DOHH2 (cell line): ENCODE measurements around the gene SPRR2B.

Source experiments
- EZH2phosphoT487 ChIP-seq: fragments of 200-600 bp; sonication (generic); IDR thresholded peaks from 2 replicates; pipeline ENCODE4 v1.6.1; 2017; ENCODE audit warnings: borderline replicate concordance, mild to moderate bottlenecking, antibody characterized with exemption, low read length, moderate library complexity, mixed read lengths
- TF ChIP-seq, protein P1 (sequence below): fragments of 200-600 bp; sonication (generic); IDR thresholded peaks from one replicate; pipeline ENCODE4 v1.5.1; 2014; ENCODE audit warnings: antibody characterized with exemption, mild to moderate bottlenecking, low read depth, low read length; ENCODE audit not compliant: poor library complexity, severe bottlenecking

- no peak for TF ChIP-seq EZH2phosphoT487
- TF ChIP-seq, protein P1, sequence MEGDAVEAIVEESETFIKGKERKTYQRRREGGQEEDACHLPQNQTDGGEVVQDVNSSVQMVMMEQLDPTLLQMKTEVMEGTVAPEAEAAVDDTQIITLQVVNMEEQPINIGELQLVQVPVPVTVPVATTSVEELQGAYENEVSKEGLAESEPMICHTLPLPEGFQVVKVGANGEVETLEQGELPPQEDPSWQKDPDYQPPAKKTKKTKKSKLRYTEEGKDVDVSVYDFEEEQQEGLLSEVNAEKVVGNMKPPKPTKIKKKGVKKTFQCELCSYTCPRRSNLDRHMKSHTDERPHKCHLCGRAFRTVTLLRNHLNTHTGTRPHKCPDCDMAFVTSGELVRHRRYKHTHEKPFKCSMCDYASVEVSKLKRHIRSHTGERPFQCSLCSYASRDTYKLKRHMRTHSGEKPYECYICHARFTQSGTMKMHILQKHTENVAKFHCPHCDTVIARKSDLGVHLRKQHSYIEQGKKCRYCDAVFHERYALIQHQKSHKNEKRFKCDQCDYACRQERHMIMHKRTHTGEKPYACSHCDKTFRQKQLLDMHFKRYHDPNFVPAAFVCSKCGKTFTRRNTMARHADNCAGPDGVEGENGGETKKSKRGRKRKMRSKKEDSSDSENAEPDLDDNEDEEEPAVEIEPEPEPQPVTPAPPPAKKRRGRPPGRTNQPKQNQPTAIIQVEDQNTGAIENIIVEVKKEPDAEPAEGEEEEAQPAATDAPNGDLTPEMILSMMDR, result no peak
Measured at GRCh38 chr1:153070243-153070642, 1.2 kb downstream of the SPRR2B start.
